ENCODE measurements around the gene CNOT1. TPM values are rescaled to one million over a fixed set of nuclear protein-coding genes. Genes with fewer than 3 reads are reported as not detected.

Gene CNOT1
- total and polyA plus RNA-seq, 4 donors, result 35.6 to 187 (median 120) TPM

DNA sequence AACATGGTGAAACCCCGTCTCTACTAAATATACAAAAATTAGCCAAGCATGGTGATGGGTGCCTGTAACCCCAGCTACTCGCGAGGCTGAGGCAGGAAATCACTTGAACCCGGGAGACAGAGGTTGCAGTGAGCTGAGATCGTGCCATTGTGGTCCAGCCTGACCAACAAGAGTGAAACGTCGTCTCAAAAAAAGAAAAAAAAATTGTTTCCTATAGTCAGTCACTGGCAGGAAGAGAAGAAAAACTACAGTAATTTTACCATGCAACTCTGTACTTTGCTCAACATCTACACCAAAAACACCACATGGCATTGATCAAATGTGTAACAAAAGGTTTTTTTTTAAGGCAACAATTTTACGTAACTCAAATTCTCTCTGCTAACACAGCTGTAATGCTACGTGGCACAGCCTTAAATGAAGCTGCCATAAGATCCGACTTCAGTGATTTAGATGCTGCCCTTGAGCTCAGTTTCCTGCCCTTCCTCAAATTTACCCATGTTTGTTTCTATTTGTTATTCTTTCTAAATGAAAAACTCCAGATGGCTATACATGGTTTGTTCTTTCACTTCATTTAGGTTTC, 40.2 kb downstream of the CNOT1 start:
- TF ChIP-seq, protein P1, sequence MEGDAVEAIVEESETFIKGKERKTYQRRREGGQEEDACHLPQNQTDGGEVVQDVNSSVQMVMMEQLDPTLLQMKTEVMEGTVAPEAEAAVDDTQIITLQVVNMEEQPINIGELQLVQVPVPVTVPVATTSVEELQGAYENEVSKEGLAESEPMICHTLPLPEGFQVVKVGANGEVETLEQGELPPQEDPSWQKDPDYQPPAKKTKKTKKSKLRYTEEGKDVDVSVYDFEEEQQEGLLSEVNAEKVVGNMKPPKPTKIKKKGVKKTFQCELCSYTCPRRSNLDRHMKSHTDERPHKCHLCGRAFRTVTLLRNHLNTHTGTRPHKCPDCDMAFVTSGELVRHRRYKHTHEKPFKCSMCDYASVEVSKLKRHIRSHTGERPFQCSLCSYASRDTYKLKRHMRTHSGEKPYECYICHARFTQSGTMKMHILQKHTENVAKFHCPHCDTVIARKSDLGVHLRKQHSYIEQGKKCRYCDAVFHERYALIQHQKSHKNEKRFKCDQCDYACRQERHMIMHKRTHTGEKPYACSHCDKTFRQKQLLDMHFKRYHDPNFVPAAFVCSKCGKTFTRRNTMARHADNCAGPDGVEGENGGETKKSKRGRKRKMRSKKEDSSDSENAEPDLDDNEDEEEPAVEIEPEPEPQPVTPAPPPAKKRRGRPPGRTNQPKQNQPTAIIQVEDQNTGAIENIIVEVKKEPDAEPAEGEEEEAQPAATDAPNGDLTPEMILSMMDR (IDR thresholded peaks at IDR 0.05; ENCODE audit: control extremely low read depth, extremely low read depth), result no peak
- H3K9me3 ChIP-seq (ENCODE audit: control insufficient read depth in 4 of 4, insufficient read depth in 3 of 4, low read length in 3 of 4), result peaks cover 0 to 2% (median 0%) of the 10 kb centered on the region in 4 donors
- no peaks in the 10 kb centered on the region for H3K27me3 ChIP-seq (ENCODE audit: control insufficient read depth in 3 of 3, insufficient read depth in 3 of 3, low read length in 2 of 3)
- H3K4me1 ChIP-seq (ENCODE audit: control insufficient read depth in 5 of 5, insufficient read depth in 5 of 5, low read length in 5 of 5), result no peaks in the 10 kb centered on the region
- WGBS, 2 donors, result 71 to 75% methylated on average over 10 of the region's 10 CpGs
- H3K9ac ChIP-seq (ENCODE audit: insufficient read depth in 1 of 2, low read length in 2 of 2), result no peak overlapping the region
- no peak for ATAC-seq (ENCODE audit: insufficient read depth, low FRiP score)
- H3K4me3 ChIP-seq, result no peak overlapping the region
- H3K36me3 ChIP-seq (ENCODE audit: control insufficient read depth in 4 of 4, insufficient read depth in 4 of 4, low read length in 4 of 4), result peaks cover 23 to 51% (median 40%) of the 10 kb centered on the region in 4 donors
- peak in 2 of 3 donors; percentile 9 to 16 for DNase-seq
- H3K27ac ChIP-seq (ENCODE audit: low read depth in 1 of 2, low read length in 1 of 2), result no peak overlapping the region

DNA sequence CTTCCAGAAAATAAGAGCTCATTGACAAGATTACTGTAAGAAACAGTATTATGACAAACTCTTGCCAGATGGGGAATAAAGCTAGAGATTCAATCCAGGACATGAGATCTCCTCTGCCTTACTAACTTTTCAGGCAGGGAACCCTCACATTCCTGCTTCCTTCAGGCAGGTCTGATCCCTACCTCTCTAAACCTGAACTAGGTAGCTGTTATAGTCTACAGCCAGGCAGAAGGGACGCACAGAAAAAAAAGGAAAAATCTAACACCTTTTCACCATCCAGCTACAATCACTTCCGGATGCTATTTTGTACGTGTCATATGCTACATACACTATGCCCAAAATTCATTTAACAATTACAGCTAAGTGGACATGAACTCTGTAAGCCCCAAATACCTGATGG, 41.2 kb downstream of the CNOT1 start:
- no peaks in the 10 kb centered on the region for H3K27me3 ChIP-seq (ENCODE audit: control insufficient read depth in 3 of 3, insufficient read depth in 3 of 3, low read length in 2 of 3)
- no peak overlapping the region for H3K27ac ChIP-seq (ENCODE audit: low read depth in 1 of 2, low read length in 1 of 2)
- no peak overlapping the region for H3K9ac ChIP-seq (ENCODE audit: insufficient read depth in 1 of 2, low read length in 2 of 2)
- TF ChIP-seq, protein P1 (IDR thresholded peaks at IDR 0.05; ENCODE audit: control extremely low read depth, extremely low read depth), result no peak
- H3K4me3 ChIP-seq, result no peak overlapping the region
- H3K9me3 ChIP-seq (ENCODE audit: control insufficient read depth in 4 of 4, insufficient read depth in 3 of 4, low read length in 3 of 4), result peaks cover 0 to 2% (median 0%) of the 10 kb centered on the region in 4 donors
- DNase-seq, result no peak
- ATAC-seq (ENCODE audit: insufficient read depth, low FRiP score), result no peak
- WGBS, 2 donors, result 81 to 99% methylated on average over 3 of the region's 3 CpGs
- peaks cover 26 to 51% (median 40%) of the 10 kb centered on the region in 4 donors for H3K36me3 ChIP-seq (ENCODE audit: control insufficient read depth in 4 of 4, insufficient read depth in 4 of 4, low read length in 4 of 4)
- H3K4me1 ChIP-seq (ENCODE audit: control insufficient read depth in 5 of 5, insufficient read depth in 5 of 5, low read length in 5 of 5), result no peaks in the 10 kb centered on the region

DNA sequence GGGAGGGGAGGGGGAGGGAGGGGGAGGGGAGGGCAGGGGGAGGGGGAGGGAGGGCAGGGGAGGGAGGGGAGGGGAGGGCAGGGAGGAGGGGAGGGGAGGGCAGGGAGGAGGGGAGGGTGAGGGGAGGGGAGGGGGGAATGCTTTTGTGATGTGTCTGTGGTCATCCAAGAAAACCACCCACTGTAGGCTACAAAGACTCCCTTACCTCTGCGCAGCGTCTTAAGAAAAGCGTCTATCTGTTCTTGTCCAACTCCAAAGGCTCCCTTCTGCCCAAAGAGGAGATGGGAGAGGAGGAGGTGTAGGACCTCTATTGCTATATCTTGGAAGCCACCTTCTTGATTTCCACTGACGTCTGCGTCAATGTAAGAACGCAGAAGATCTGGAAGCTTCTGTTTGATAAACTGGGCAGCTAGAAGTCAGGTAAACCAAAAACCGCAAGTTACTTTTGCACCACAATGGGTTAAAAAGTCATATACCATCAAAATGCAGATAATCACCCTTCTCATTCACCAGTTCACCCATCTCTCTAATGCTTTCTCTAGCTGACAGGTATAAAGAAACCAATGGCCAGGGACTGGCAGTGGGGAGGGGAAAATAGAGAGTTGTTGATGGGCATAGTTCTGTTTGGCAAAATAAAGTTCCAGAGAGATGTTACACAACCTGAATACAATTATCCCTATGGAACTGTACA, 43.1 kb downstream of the CNOT1 start:
- Histone ChIP-seq H3K27ac (ENCODE audit: low read depth in 1 of 2, low read length in 1 of 2) (no peak overlapping the region), H3K9ac (ENCODE audit: insufficient read depth in 1 of 2, low read length in 2 of 2) (no peak overlapping the region), H3K27me3 (ENCODE audit: control insufficient read depth in 3 of 3, insufficient read depth in 3 of 3, low read length in 2 of 3) (no peaks in the 10 kb centered on the region), H3K4me3 (no peak overlapping the region), H3K9me3 (ENCODE audit: control insufficient read depth in 4 of 4, insufficient read depth in 3 of 4, low read length in 3 of 4) (peaks cover 0 to 2% (median 0%) of the 10 kb centered on the region in 4 donors), H3K4me1 (ENCODE audit: control insufficient read depth in 5 of 5, insufficient read depth in 5 of 5, low read length in 5 of 5) (no peaks in the 10 kb centered on the region), H3K36me3 (ENCODE audit: control insufficient read depth in 4 of 4, insufficient read depth in 4 of 4, low read length in 4 of 4) (peaks cover 33 to 56% (median 48%) of the 10 kb centered on the region in 4 donors)
- ATAC-seq (ENCODE audit: insufficient read depth, low FRiP score) (no peak), DNase-seq (no peak)
- TF ChIP-seq, protein P1 (IDR thresholded peaks at IDR 0.05; ENCODE audit: control extremely low read depth, extremely low read depth), result no peak
- 96 to 97% methylated on average over 7 of the region's 7 CpGs for WGBS, 2 donors
